Gastroesophageal sphincter (tissue), 4 donors: Measurements from ENCODE around the gene PTPRE. TPM values are rescaled to one million over a fixed set of nuclear protein-coding genes. Genes with fewer than 3 reads are reported as not detected.

ENCODE experiments used
- ATAC-seq: fragments of 150-250 bp; one replicate; pipeline ENCODE4 v1.9.1; 2016; ENCODE audit warnings: mild to moderate bottlenecking, moderate library complexity
- H3K27ac ChIP-seq, 4 donors: fragments of 200-600 bp; sonication (generic) in 3 of 4; 1 replicate in 3 of 4; 2 replicates in 1 of 4; pipeline ENCODE4 v1.5.1; 2016 to 2019
- H3K27me3 ChIP-seq: fragments of 200-600 bp; sonication (generic); one replicate; pipeline ENCODE4 v1.5.1; 2019
- H3K36me3 ChIP-seq, 2 donors: fragments of 200-600 bp; sonication (generic); one replicate each; pipeline ENCODE4 v1.5.1; 2019; ENCODE audit warnings: control low read depth in 1 of 2
- H3K4me1 ChIP-seq, 3 donors: fragments of 200-600 bp; sonication (generic); 1 replicate in 2 of 3; 2 replicates in 1 of 3; pipeline ENCODE4 v1.5.1; 2016 to 2019; ENCODE audit warnings: control low read depth in 2 of 3
- H3K4me3 ChIP-seq, 2 donors: fragments of 200-600 bp; sonication (generic); one replicate each; pipeline ENCODE4 v1.5.1; 2019; ENCODE audit warnings: mild to moderate bottlenecking in 1 of 2, moderate library complexity in 1 of 2
- H3K9me3 ChIP-seq, 3 donors: fragments of 200-600 bp; sonication (generic); one replicate each; pipeline ENCODE4 v1.5.1; 2017 to 2019; ENCODE audit warnings: control low read depth in 2 of 3
- CTCF ChIP-seq, 4 experiments: fragments of 200-600 bp in 2 of 4; fragments of 450-650 bp in 2 of 4; sonication (generic) in 1 of 4; IDR thresholded peaks; one replicate each; pipeline ENCODE4 v1.5.1; 2017 to 2019; ENCODE audit warnings: antibody characterized with exemption in 4 of 4, mild to moderate bottlenecking in 2 of 4, moderate library complexity in 2 of 4
- EP300 ChIP-seq: sonication (generic); formaldehyde crosslinking; IDR thresholded peaks from one replicate; pipeline ENCODE4 v1.6.1; 2017; ENCODE audit warnings: antibody characterized with exemption, mild to moderate bottlenecking
- POLR2A ChIP-seq, 2 donors: fragments of 450-650 bp; IDR thresholded peaks; one replicate each; pipeline ENCODE4 v1.6.1; 2017; ENCODE audit warnings: antibody characterized with exemption in 2 of 2, mild to moderate bottlenecking in 2 of 2, moderate library complexity in 1 of 2
- POLR2AphosphoS5 ChIP-seq: sonication (generic); formaldehyde crosslinking; IDR thresholded peaks from one replicate; pipeline ENCODE4 v1.6.1; 2017; ENCODE audit warnings: antibody characterized with exemption
- WGBS, 2 donors: methylation state at CpG; one replicate each; pipeline ENCODE4 v1.1.5; 2018; ENCODE audit warnings: low coverage in 1 of 2; 5-methylcytosine and 5-hydroxymethylcytosine counted together
- total RNA-seq, 4 donors: library from RNA; depleted of rRNA; stranded (reverse); fragments of >200 nt; gene quantifications; one replicate each; pipeline ENCODE4 v1.1.0, GENCODE V29; 2016

The PTPRE gene
- total RNA-seq, 4 donors from 2014 or later: 6.4 to 16.4 (median 8.5) TPM

- Histone ChIP-seq H3K36me3 (no peaks in the 10 kb centered on the region), H3K4me1 (no peaks in the 10 kb centered on the region), H3K4me3 (no peak overlapping the region), H3K27me3 (peaks cover 9% of the 10 kb centered on the region), H3K9me3 (no peaks in the 10 kb centered on the region), H3K27ac (no peak overlapping the region)
- TF ChIP-seq POLR2A (IDR thresholded peaks at IDR 0.05) (no peak), EP300 (no peak), CTCF (IDR thresholded peaks at IDR 0.05) (no peak), POLR2AphosphoS5 (no peak)
- WGBS, 2 donors: 34 to 64% methylated on average over 4 to 11 of the region's 14 CpGs
- no peak for ATAC-seq
These were observed 130.0 kb downstream of the PTPRE start for GRCh38 chr10:128036746-128037543.

- 81 to 85% methylated on average over 8 of the region's 8 CpGs for WGBS, 2 donors
- H3K27ac ChIP-seq: no peak overlapping the region
- TF ChIP-seq CTCF (IDR thresholded peaks at IDR 0.05) (no peak), EP300 (no peak), POLR2AphosphoS5 (no peak), POLR2A (IDR thresholded peaks at IDR 0.05) (no peak)
- H3K4me3 ChIP-seq: no peak overlapping the region
- H3K9me3 ChIP-seq: no peaks in the 10 kb centered on the region
- H3K4me1 ChIP-seq: no peaks in the 10 kb centered on the region
- no peak for ATAC-seq
- H3K36me3 ChIP-seq: no peaks in the 10 kb centered on the region
- peaks cover 9% of the 10 kb centered on the region for H3K27me3 ChIP-seq
These were observed 133.2 kb downstream of the PTPRE start for GRCh38 chr10:128040096-128040495.

- no peak for TF ChIP-seq POLR2A (IDR thresholded peaks at IDR 0.05)
- no peak for TF ChIP-seq POLR2AphosphoS5
- TF ChIP-seq EP300: no peak
- no peak for TF ChIP-seq CTCF (IDR thresholded peaks at IDR 0.05)
- 82% methylated on average over 3 of the region's 8 CpGs; no CpG with 5 or more reads in 1 of the 2 donors for WGBS, 2 donors
- ATAC-seq: no peak
- no peak overlapping the region for H3K4me3 ChIP-seq
- H3K36me3 ChIP-seq: no peaks in the 10 kb centered on the region
- H3K4me1 ChIP-seq: no peaks in the 10 kb centered on the region
- no peak overlapping the region for H3K27ac ChIP-seq
- peaks cover 9% of the 10 kb centered on the region for H3K27me3 ChIP-seq
- no peaks in the 10 kb centered on the region for H3K9me3 ChIP-seq
These were observed 133.8 kb downstream of the PTPRE start for GRCh38 chr10:128040681-128041080.

- no peak for ATAC-seq
These were observed 135.3 kb downstream of the PTPRE start for GRCh38 chr10:128042131-128042610.

More at GRCh38 chr10:128042131-128042610, 135.3 kb downstream of the PTPRE start:
- H3K27me3 ChIP-seq: peaks cover 9% of the 10 kb centered on the region
- H3K4me1 ChIP-seq: peaks cover 0 to 10% (median 6%) of the 10 kb centered on the region in 3 donors
- H3K36me3 ChIP-seq: no peaks in the 10 kb centered on the region
- H3K9me3 ChIP-seq: no peaks in the 10 kb centered on the region
- no peak overlapping the region for H3K27ac ChIP-seq
- 86 to 90% methylated on average over 6 to 16 of the region's 17 CpGs for WGBS, 2 donors
- no peak overlapping the region for H3K4me3 ChIP-seq
- TF ChIP-seq EP300 (no peak), CTCF (IDR thresholded peaks at IDR 0.05) (no peak), POLR2AphosphoS5 (no peak), POLR2A (IDR thresholded peaks at IDR 0.05) (no peak)
